ENCODE data around the gene CLCN3. TPM values are rescaled to one million over a fixed set of nuclear protein-coding genes. Genes with fewer than 3 reads are reported as not detected.

CLCN3 gene
- total and polyA plus RNA-seq, 4 experiments from 2014 or later: 6.2 to 37.7 (median 25.7) TPM

GRCh38 chr4:169611157-169611556, 9.2 kb upstream of the CLCN3 start:
- POLR2A ChIA-PET (ENCODE audit: partially characterized antibody): interaction anchor here (1.4 to 3.7 kb wide), 2 partner anchors 10 to 14 kb away, joined by 4 to 29 read pairs; partner anchors contain the start of gene CLCN3
- peak overlapping the region; percentile 53 to 99 (median 82) for H3K27ac Mint-ChIP-seq

DNA sequence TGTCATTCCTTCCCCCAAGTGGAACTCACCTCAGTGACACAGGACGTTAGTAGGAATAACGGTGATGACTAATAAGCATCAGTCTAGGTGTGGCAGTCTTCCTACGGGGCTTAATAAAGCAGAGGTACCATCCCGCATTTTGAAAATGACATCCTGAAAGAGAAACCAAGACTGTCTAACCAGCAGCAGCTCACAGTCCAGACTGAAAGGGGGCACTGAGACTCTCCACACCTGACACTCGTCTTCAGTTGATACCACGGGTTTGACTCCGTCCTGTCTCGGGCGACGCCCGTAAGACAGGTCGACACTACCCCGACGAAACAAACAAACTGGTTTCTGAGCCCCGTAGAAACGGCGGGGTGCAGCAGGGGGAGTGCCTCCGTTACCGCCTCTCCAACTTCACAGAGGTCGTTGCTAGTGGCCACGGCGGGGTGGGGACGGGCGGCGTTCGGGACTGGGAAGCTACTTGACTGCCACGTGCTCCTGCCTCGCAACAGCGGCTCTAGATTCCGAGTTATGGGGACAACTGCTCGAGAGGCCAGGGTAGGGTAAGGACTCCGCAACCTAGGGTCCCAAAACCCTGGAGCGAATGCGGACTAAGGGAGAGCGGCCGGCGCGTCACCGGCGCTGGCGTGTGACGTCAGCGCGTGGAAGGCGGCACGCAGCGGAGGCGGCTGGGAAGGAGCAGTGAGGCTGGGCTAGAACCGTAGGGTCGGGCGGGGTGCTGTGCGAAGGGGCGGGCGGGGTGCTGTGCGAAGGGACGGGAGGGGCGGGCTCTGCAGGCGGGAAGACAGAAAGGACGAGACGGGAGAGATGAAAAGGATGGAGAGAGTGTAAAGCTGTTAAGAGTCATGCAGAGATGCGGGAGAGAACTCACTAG, 8.1 kb upstream of the CLCN3 start, which contains the start of gene NEK1:
Gene NEK1, minus strand, starts transcription at position 593 of the 880 bp plus-strand sequence. CDS start 9,953 bp downstream, outside the sequence.
- Histone ChIP-seq H3K27ac (ENCODE audit: low read depth, low read length) (peak within 1 kb of the TSS; percentile 98), H3K36me3 (ENCODE audit: insufficient read depth, low read length) (no peaks in the 10 kb centered on the region), H3K9me3 (ENCODE audit: control insufficient read depth in 1 of 2, low read length in 2 of 2) (no peaks in the 10 kb centered on the region), H3K27me3 (ENCODE audit: insufficient read depth, low read length) (no peaks in the 10 kb centered on the region), H3K4me1 (ENCODE audit: insufficient read depth, low read length) (peaks cover 27% of the 10 kb centered on the region), H3K4me3 (ENCODE audit: low read length in 2 of 2) (peak within 1 kb of the TSS; percentile 68 to 90)
- H3K4me1 Mint-ChIP-seq: peaks cover 23 to 37% (median 30%) of the 10 kb centered on the region in 4 donors
- peak within 1 kb of the TSS; percentile 94 to 98 (median 96) for H3K4me3 Mint-ChIP-seq
- peak; percentile 87 to 89 (median 88) for DNase-seq
- ChIA-PET POLR2A (ENCODE audit: partially characterized antibody) (interaction anchor here (1.0 to 3.7 kb wide), 12 partner anchors 9 to 1294 kb away, joined by 3 to 29 read pairs (median 6); partner anchors contain the start of genes CBR4, CLCN3, DDX60 and HPF1), CTCF (ENCODE audit: partially characterized antibody) (interaction anchor here (0.7 to 2.9 kb wide), 32 partner anchors 9 to 598 kb away, joined by 3 to 34 read pairs (median 6); partner anchors contain the start of gene MFAP3L)
- H3K36me3 Mint-ChIP-seq: peaks cover 0 to 14% of the 10 kb centered on the region in 2 donors
- H3K27me3 Mint-ChIP-seq: no peaks in the 10 kb centered on the region
- intact Hi-C loops (cut with micrococcal nuclease): loop anchor here (1.0 to 2.0 kb wide), 4 partner anchors 8 to 602 kb away; partner anchors contain the start of genes CBR4 and CLCN3
- peak within 1 kb of the TSS; percentile 99 to 100 (median 99) for H3K27ac Mint-ChIP-seq
- H3K9me3 Mint-ChIP-seq: peaks cover 0 to 3% (median 0%) of the 10 kb centered on the region in 8 donors

More at GRCh38 chr4:169611157-169611556, 9.2 kb upstream of the CLCN3 start:
- H3K27me3 Mint-ChIP-seq: no peaks in the 10 kb centered on the region
- no peaks in the 10 kb centered on the region for H3K27me3 ChIP-seq (ENCODE audit: insufficient read depth, low read length)
- H3K9me3 Mint-ChIP-seq: peaks cover 0 to 3% (median 0%) of the 10 kb centered on the region in 8 donors
- H3K4me1 Mint-ChIP-seq: peaks cover 28 to 44% (median 36%) of the 10 kb centered on the region in 4 donors
- DNase-seq: no peak
- CTCF ChIA-PET (ENCODE audit: partially characterized antibody): interaction anchor here (0.7 to 2.9 kb wide), 6 partner anchors 8 to 601 kb away, joined by 3 to 19 read pairs (median 8); partner anchors contain the start of genes CBR4 and MFAP3L
- intact Hi-C loops (cut with micrococcal nuclease): no loop called here
- H3K9me3 ChIP-seq (ENCODE audit: control insufficient read depth in 1 of 2, low read length in 2 of 2): no peaks in the 10 kb centered on the region
- H3K4me3 ChIP-seq (ENCODE audit: low read length in 2 of 2): no peak overlapping the region
- H3K36me3 Mint-ChIP-seq: peaks cover 0 to 18% of the 10 kb centered on the region in 2 donors
- no peak overlapping the region for H3K27ac ChIP-seq (ENCODE audit: low read depth, low read length)
- peaks cover 27% of the 10 kb centered on the region for H3K4me1 ChIP-seq (ENCODE audit: insufficient read depth, low read length)
- H3K36me3 ChIP-seq (ENCODE audit: insufficient read depth, low read length): no peaks in the 10 kb centered on the region
- H3K4me3 Mint-ChIP-seq: peak overlapping the region; percentile 94 to 98 (median 96)

DNA sequence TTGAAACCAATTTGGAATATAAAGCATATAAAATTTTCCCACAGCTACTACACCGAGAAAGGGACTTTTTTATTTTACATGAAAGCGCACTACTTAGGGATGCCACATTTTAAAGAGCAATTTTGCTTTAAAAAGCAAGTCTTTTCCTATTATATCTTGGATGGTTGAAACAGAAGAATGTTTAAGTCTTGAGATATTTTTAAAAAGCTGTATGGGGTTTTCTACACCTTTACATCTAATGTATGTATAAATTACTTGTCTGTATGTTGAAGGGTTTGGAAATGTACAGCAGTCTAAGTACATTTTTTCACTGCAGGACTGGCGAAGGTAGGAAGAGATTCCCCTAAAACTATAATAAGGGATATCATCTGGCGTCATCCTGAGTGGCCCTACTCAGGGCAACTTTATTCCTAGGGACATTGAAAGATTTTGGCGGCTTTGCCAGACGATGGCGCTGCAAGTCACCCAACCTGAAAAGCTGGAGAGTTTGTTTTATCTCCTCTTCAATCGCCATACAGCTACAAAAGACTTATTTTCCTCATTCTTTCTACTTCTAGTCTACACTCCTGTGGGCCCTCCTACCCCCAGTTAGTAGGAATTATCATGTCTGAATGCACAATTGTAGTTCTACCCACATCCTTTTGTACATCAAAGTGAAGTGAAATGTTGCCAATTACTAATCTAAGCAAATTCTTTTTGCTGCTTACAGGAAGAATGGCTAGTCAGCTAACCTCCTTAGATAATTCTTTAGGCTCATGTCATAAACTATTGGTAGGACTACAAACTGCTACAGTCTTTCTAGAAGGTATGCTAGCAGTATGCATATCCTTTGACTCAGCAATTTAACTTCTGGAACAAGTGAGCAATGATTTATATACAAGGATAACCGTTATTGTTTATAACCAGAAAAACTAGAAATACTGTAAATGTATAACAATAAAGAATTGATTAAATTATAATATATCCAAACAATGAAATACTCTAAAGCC, 7.2 kb upstream of the CLCN3 start:
- Histone ChIP-seq H3K4me1 (ENCODE audit: insufficient read depth, low read length) (peaks cover 30% of the 10 kb centered on the region), H3K36me3 (ENCODE audit: insufficient read depth, low read length) (no peaks in the 10 kb centered on the region), H3K9me3 (ENCODE audit: control insufficient read depth in 1 of 2, low read length in 2 of 2) (no peaks in the 10 kb centered on the region), H3K4me3 (ENCODE audit: low read length in 2 of 2) (peak overlapping the region; percentile 37 to 68), H3K27ac (ENCODE audit: low read depth, low read length) (peak overlapping the region; percentile 98), H3K27me3 (ENCODE audit: insufficient read depth, low read length) (no peaks in the 10 kb centered on the region)
- H3K4me3 Mint-ChIP-seq: peak overlapping the region; percentile 94 to 98 (median 96)
- DNase-seq: peak; percentile 66 to 76 (median 74)
- H3K36me3 Mint-ChIP-seq: peaks cover 0 to 14% of the 10 kb centered on the region in 2 donors
- peaks cover 0 to 3% (median 0%) of the 10 kb centered on the region in 8 donors for H3K9me3 Mint-ChIP-seq
- H3K4me1 Mint-ChIP-seq: peaks cover 23 to 45% (median 31%) of the 10 kb centered on the region in 4 donors
- intact Hi-C loops (cut with micrococcal nuclease): loop anchor here (1.0 to 2.0 kb wide), 8 partner anchors 7 to 603 kb away; partner anchors contain the start of genes CBR4, CLCN3 and HPF1
- H3K27me3 Mint-ChIP-seq: no peaks in the 10 kb centered on the region
- peak overlapping the region; percentile 99 to 100 (median 99) for H3K27ac Mint-ChIP-seq
- ChIA-PET POLR2A (ENCODE audit: partially characterized antibody) (interaction anchor here (0.8 to 3.7 kb wide), 15 partner anchors 8 to 1295 kb away, joined by 3 to 29 read pairs (median 5); partner anchors contain the start of genes CBR4, CLCN3, DDX60 and HPF1), CTCF (ENCODE audit: partially characterized antibody) (interaction anchor here (0.6 to 2.9 kb wide), 44 partner anchors 9 to 599 kb away, joined by 3 to 34 read pairs (median 5); partner anchors contain the start of genes HPF1 and MFAP3L)

DNA sequence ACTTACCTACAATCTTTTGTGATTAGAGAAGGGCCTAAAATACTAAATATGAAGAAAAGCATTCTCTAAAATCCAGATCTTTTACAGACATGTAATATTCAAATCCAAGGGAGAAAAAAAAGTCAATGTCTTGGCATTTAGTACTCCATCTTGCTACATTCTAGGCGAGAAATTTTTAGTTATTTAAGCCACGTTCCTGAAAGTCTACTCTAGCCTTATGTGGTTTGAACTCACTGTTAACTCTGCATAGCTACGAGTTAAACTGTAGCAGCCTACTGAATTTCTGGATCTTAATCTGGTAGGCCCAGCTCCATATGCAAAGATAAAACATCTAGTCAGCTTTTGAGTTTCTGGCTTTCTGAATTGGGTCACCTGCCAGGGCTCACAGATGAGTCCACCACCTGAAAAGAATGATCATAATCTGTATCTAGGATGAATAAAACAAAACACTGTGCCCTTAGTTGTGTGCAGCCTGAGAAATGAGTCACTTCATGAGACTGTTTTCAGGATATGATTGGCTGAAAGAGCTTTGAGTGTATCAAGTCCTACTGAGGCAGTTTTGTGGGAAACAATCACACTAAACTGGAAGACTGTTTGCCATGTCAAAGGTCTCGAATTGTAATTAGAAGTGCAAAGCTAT, 4.8 kb upstream of the CLCN3 start:
- H3K4me1 Mint-ChIP-seq: peaks cover 34 to 66% (median 46%) of the 10 kb centered on the region in 4 donors
- H3K27ac Mint-ChIP-seq: peak overlapping the region in 3 of 7 donors; percentile 29 to 64 (median 38)
- Histone ChIP-seq H3K4me1 (ENCODE audit: insufficient read depth, low read length) (peaks cover 39% of the 10 kb centered on the region), H3K36me3 (ENCODE audit: insufficient read depth, low read length) (no peaks in the 10 kb centered on the region), H3K27me3 (ENCODE audit: insufficient read depth, low read length) (no peaks in the 10 kb centered on the region), H3K9me3 (ENCODE audit: control insufficient read depth in 1 of 2, low read length in 2 of 2) (no peaks in the 10 kb centered on the region), H3K4me3 (ENCODE audit: low read length in 2 of 2) (no peak overlapping the region), H3K27ac (ENCODE audit: low read depth, low read length) (no peak overlapping the region)
- intact Hi-C loops (cut with micrococcal nuclease): no loop called here
- no peak overlapping the region for H3K4me3 Mint-ChIP-seq
- H3K27me3 Mint-ChIP-seq: no peaks in the 10 kb centered on the region
- ChIA-PET POLR2A (ENCODE audit: partially characterized antibody) (interaction anchor here (1.3 kb wide), 1 partner anchor 9 kb away, joined by 3 read pairs; no protein-coding TSS in a partner anchor), CTCF (ENCODE audit: partially characterized antibody) (interaction anchor here (1.4 to 1.7 kb wide), 2 partner anchors 109 to 195 kb away, joined by 3 to 5 read pairs; no protein-coding TSS in a partner anchor)
- peaks cover 0 to 3% (median 0%) of the 10 kb centered on the region in 8 donors for H3K9me3 Mint-ChIP-seq
- DNase-seq: no peak
- H3K36me3 Mint-ChIP-seq: peaks cover 0 to 15% of the 10 kb centered on the region in 2 donors

- Histone ChIP-seq H3K4me1 (ENCODE audit: insufficient read depth, low read length) (peaks cover 33% of the 10 kb centered on the region), H3K9me3 (ENCODE audit: control insufficient read depth in 1 of 2, low read length in 2 of 2) (no peaks in the 10 kb centered on the region), H3K36me3 (ENCODE audit: insufficient read depth, low read length) (no peaks in the 10 kb centered on the region), H3K4me3 (ENCODE audit: low read length in 2 of 2) (no peak overlapping the region), H3K27me3 (ENCODE audit: insufficient read depth, low read length) (no peaks in the 10 kb centered on the region), H3K27ac (ENCODE audit: low read depth, low read length) (no peak overlapping the region)
- POLR2A ChIA-PET (ENCODE audit: partially characterized antibody): no interaction called here
- no peaks in the 10 kb centered on the region for H3K27me3 Mint-ChIP-seq
- peaks cover 0 to 18% of the 10 kb centered on the region in 2 donors for H3K36me3 Mint-ChIP-seq
- H3K4me1 Mint-ChIP-seq: peaks cover 31 to 65% (median 44%) of the 10 kb centered on the region in 4 donors
- peak overlapping the region in 2 of 7 donors; percentile 70 to 94 for H3K27ac Mint-ChIP-seq
- CTCF ChIA-PET (ENCODE audit: partially characterized antibody): interaction anchor here (0.7 to 1.7 kb wide), 2 partner anchors 76 to 108 kb away, joined by 3 read pairs; no protein-coding TSS in a partner anchor
- DNase-seq: no peak
- H3K4me3 Mint-ChIP-seq: no peak overlapping the region
- intact Hi-C loops (cut with micrococcal nuclease): no loop called here
- H3K9me3 Mint-ChIP-seq: peaks cover 0 to 3% (median 0%) of the 10 kb centered on the region in 8 donors
These were observed 3.5 kb upstream of the CLCN3 start for GRCh38 chr4:169616846-169617245.

- intact Hi-C loops (cut with micrococcal nuclease): no loop called here
These were observed 3.1 kb upstream of the CLCN3 start for GRCh38 chr4:169617306-169617705.

More at GRCh38 chr4:169617306-169617705, 3.1 kb upstream of the CLCN3 start:
- no peak overlapping the region for H3K4me3 ChIP-seq (ENCODE audit: low read length in 2 of 2)
- POLR2A ChIA-PET (ENCODE audit: partially characterized antibody): no interaction called here
- peaks cover 37% of the 10 kb centered on the region for H3K4me1 ChIP-seq (ENCODE audit: insufficient read depth, low read length)
- Mint-ChIP-seq H3K9me3 (peaks cover 0 to 2% (median 0%) of the 10 kb centered on the region in 8 donors), H3K4me3 (no peak overlapping the region), H3K27ac (peak overlapping the region in 5 of 7 donors; percentile 32 to 94 (median 66)), H3K27me3 (no peaks in the 10 kb centered on the region), H3K4me1 (peaks cover 33 to 65% (median 46%) of the 10 kb centered on the region in 4 donors), H3K36me3 (peaks cover 0 to 13% of the 10 kb centered on the region in 2 donors)
- no peaks in the 10 kb centered on the region for H3K27me3 ChIP-seq (ENCODE audit: insufficient read depth, low read length)
- DNase-seq: no peak
- CTCF ChIA-PET (ENCODE audit: partially characterized antibody): interaction anchor here (1.7 kb wide), 1 partner anchor 107 kb away, joined by 3 read pairs; no protein-coding TSS in a partner anchor
- no peak overlapping the region for H3K27ac ChIP-seq (ENCODE audit: low read depth, low read length)
- H3K9me3 ChIP-seq (ENCODE audit: control insufficient read depth in 1 of 2, low read length in 2 of 2): no peaks in the 10 kb centered on the region
- no peaks in the 10 kb centered on the region for H3K36me3 ChIP-seq (ENCODE audit: insufficient read depth, low read length)
